ENCODE results near the gene PARD3B.
A peak's percentile ranks its signal among the peaks of the same experiment; 100 is the strongest.

PARD3B gene

DNA sequence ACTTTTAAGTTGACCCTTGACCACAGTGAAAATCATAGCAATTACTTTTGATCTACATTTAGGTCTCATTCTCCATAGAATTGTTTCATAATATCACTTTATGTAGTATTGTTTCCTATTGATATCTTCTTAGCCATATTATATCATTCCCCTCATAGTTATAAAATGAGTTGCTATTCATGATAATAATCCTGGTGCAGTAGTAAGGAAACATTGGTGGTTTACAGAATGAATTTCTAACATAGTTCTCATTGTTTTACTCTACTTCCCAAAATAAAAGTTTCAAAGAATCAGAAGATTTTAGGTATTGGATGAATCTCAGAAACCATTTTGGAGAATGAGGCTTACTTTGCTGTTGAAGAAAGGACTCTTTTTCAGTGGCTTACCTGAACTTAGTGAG lies 246.0 kb downstream of the PARD3B start:
- H3K4me3 ChIP-seq (ENCODE audit: insufficient read length, low read depth) = no peak overlapping the region
- no peak overlapping the region for H3K9ac ChIP-seq (ENCODE audit: insufficient read length, low read depth)
- H3K9me3 ChIP-seq (ENCODE audit: insufficient read depth, low read length) = no peaks in the 10 kb centered on the region
- H3K27me3 ChIP-seq (ENCODE audit: insufficient read depth, insufficient read length) = no peaks in the 10 kb centered on the region
- DNase-seq (ENCODE audit: low read depth, low spot score) = no peak
- H3K4me1 ChIP-seq (ENCODE audit: insufficient read depth, insufficient read length) = no peaks in the 10 kb centered on the region
- H3K36me3 ChIP-seq (ENCODE audit: insufficient read depth, insufficient read length, low read length) = no peaks in the 10 kb centered on the region
- TF ChIP-seq YY1 (IDR thresholded peaks at IDR 0.05; ENCODE audit: insufficient read depth, insufficient read length) (no peak), SUZ12 (IDR thresholded peaks at IDR 0.05; ENCODE audit: extremely low read depth, insufficient read depth, insufficient read length) (no peak), ZNF274 (IDR thresholded peaks at IDR 0.05; ENCODE audit: low read depth, low read length) (no peak)

DNA sequence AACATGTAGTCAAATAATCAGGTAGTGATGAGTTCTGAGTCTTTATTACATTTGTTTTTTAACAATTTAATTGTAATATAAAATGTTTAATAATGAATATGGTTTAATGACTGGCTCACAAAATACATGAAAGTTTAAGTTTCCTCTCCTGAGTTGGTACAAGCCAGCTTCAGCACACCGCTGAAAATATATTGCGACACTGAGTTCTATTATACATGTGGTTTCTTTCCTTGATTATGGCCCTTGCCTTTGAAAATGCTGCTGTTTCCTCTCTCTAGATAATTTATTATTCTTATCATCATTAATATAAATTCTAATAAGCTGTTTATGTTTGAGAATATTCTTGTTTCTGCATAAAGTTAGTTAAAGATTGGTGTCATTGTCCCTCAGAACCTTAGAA lies 249.3 kb downstream of the PARD3B start:
- TF ChIP-seq ZNF274 (IDR thresholded peaks at IDR 0.05; ENCODE audit: low read depth, low read length) (no peak), YY1 (IDR thresholded peaks at IDR 0.05; ENCODE audit: insufficient read depth, insufficient read length) (no peak), SUZ12 (IDR thresholded peaks at IDR 0.05; ENCODE audit: extremely low read depth, insufficient read depth, insufficient read length) (no peak)
- Histone ChIP-seq H3K9me3 (ENCODE audit: insufficient read depth, low read length) (no peaks in the 10 kb centered on the region), H3K4me1 (ENCODE audit: insufficient read depth, insufficient read length) (no peaks in the 10 kb centered on the region), H3K4me3 (ENCODE audit: insufficient read length, low read depth) (no peak overlapping the region), H3K9ac (ENCODE audit: insufficient read length, low read depth) (no peak overlapping the region), H3K36me3 (ENCODE audit: insufficient read depth, insufficient read length, low read length) (no peaks in the 10 kb centered on the region), H3K27me3 (ENCODE audit: insufficient read depth, insufficient read length) (no peaks in the 10 kb centered on the region)
- DNase-seq (ENCODE audit: low read depth, low spot score) = no peak

DNA sequence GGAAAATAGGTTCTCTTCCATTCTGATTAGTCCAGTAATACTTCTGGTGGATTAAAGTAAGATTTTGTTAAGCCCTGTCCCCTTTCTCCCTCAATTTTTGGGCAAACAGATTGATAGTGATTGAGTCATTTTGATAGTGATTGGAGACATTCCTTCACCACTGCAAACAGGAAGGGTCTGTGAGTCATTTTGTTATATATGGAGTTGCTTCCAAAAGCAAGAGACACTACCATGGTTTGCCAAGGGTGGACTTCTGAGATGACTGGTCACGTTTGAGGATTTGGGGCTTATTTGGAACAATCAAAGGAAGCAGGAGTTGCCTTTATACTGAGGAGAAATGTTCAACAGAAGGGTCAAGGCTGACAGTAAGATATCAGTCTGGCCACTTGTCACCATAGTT lies 249.9 kb downstream of the PARD3B start:
- no peaks in the 10 kb centered on the region for H3K36me3 ChIP-seq (ENCODE audit: insufficient read depth, insufficient read length, low read length)
- DNase-seq (ENCODE audit: low read depth, low spot score) = no peak
- H3K9me3 ChIP-seq (ENCODE audit: insufficient read depth, low read length) = no peaks in the 10 kb centered on the region
- no peaks in the 10 kb centered on the region for H3K4me1 ChIP-seq (ENCODE audit: insufficient read depth, insufficient read length)
- TF ChIP-seq ZNF274 (IDR thresholded peaks at IDR 0.05; ENCODE audit: low read depth, low read length) (no peak), SUZ12 (IDR thresholded peaks at IDR 0.05; ENCODE audit: extremely low read depth, insufficient read depth, insufficient read length) (no peak), YY1 (IDR thresholded peaks at IDR 0.05; ENCODE audit: insufficient read depth, insufficient read length) (no peak)
- H3K4me3 ChIP-seq (ENCODE audit: insufficient read length, low read depth) = no peak overlapping the region
- no peaks in the 10 kb centered on the region for H3K27me3 ChIP-seq (ENCODE audit: insufficient read depth, insufficient read length)
- H3K9ac ChIP-seq (ENCODE audit: insufficient read length, low read depth) = no peak overlapping the region

DNA sequence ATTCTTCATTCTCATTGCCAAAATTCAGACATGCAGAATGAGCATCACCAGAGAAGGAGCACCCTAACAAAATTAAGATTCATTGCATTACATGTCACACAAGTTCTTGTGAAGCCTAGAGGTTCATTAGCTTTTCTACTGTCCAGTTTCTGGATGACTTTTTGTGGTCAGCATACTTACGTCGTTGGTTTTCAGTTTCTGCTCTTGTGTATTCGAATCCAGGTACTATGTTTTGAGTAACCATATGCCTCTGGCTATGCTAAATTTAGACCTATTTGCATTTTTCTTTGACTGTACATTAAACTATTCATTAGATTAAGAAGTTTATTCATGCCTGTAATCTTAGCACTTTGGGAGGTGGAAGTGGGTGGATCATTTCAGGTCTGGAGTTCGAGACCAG lies 251.3 kb downstream of the PARD3B start:
- Histone ChIP-seq H3K9ac (ENCODE audit: insufficient read length, low read depth) (no peak overlapping the region), H3K9me3 (ENCODE audit: insufficient read depth, low read length) (no peaks in the 10 kb centered on the region)
- TF ChIP-seq ZNF274 (IDR thresholded peaks at IDR 0.05; ENCODE audit: low read depth, low read length) (no peak), YY1 (IDR thresholded peaks at IDR 0.05; ENCODE audit: insufficient read depth, insufficient read length) (no peak), SUZ12 (IDR thresholded peaks at IDR 0.05; ENCODE audit: extremely low read depth, insufficient read depth, insufficient read length) (no peak)

DNA sequence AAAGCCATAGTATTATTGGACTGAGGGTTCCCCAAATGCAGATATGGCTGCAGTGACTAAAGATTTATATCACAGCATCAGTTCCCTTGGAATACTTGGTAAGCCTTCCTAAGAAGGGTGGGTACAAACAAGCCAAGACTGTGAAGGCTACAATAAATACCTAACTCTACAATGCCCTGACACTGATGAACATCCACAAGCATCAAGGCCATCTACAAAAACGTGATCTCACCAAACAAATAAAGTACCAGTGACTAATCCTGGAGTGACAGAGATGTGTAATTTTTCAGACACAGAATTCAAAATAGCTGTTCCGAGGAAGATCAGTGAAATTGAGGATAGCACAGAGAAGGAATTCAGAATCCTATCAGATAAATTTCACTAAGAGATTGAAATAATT lies 254.5 kb downstream of the PARD3B start:
- Histone ChIP-seq H3K4me3 (ENCODE audit: insufficient read length, low read depth) (no peak overlapping the region), H3K9me3 (ENCODE audit: insufficient read depth, low read length) (no peaks in the 10 kb centered on the region), H3K9ac (ENCODE audit: insufficient read length, low read depth) (no peak overlapping the region), H3K36me3 (ENCODE audit: insufficient read depth, insufficient read length, low read length) (no peaks in the 10 kb centered on the region), H3K27me3 (ENCODE audit: insufficient read depth, insufficient read length) (no peaks in the 10 kb centered on the region), H3K4me1 (ENCODE audit: insufficient read depth, insufficient read length) (no peaks in the 10 kb centered on the region)
- no peak for DNase-seq (ENCODE audit: low read depth, low spot score)
- TF ChIP-seq SUZ12 (IDR thresholded peaks at IDR 0.05; ENCODE audit: extremely low read depth, insufficient read depth, insufficient read length) (no peak), ZNF274 (IDR thresholded peaks at IDR 0.05; ENCODE audit: low read depth, low read length) (no peak), YY1 (IDR thresholded peaks at IDR 0.05; ENCODE audit: insufficient read depth, insufficient read length) (no peak)

More for the DNA sequence above, 251.3 kb downstream of the PARD3B start:
- Histone ChIP-seq H3K4me3 (ENCODE audit: insufficient read length, low read depth) (no peak overlapping the region), H3K27me3 (ENCODE audit: insufficient read depth, insufficient read length) (no peaks in the 10 kb centered on the region), H3K36me3 (ENCODE audit: insufficient read depth, insufficient read length, low read length) (no peaks in the 10 kb centered on the region), H3K4me1 (ENCODE audit: insufficient read depth, insufficient read length) (no peaks in the 10 kb centered on the region)
- no peak for DNase-seq (ENCODE audit: low read depth, low spot score)

DNA sequence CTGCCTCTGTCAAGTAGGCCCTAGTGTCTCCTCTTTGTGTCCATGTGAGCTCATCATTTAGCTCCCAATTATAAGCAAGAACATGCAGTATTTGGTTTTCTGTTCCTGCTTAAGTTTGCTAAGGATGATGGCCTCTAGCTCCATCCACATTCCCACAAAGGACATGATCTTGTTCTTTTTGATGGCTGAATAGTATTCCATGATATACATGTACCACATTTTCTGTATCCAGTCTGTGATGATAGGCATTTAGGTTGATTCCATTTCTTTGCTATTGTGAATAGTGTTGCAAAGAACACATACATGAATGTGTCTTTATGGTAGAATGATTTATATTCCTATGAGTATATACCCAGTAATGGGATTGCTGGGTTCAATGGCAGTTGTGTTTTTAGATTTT lies 263.2 kb downstream of the PARD3B start:
- Histone ChIP-seq H3K9ac (ENCODE audit: insufficient read length, low read depth) (no peak overlapping the region), H3K36me3 (ENCODE audit: insufficient read depth, insufficient read length, low read length) (no peaks in the 10 kb centered on the region), H3K4me1 (ENCODE audit: insufficient read depth, insufficient read length) (no peaks in the 10 kb centered on the region), H3K4me3 (ENCODE audit: insufficient read length, low read depth) (no peak overlapping the region), H3K27me3 (ENCODE audit: insufficient read depth, insufficient read length) (no peaks in the 10 kb centered on the region), H3K9me3 (ENCODE audit: insufficient read depth, low read length) (0 out of 2 replicates have a peak, but pooled peaks cover 7% of the 10 kb centered on the region)
- TF ChIP-seq YY1 (IDR thresholded peaks at IDR 0.05; ENCODE audit: insufficient read depth, insufficient read length) (no peak), ZNF274 (IDR thresholded peaks at IDR 0.05; ENCODE audit: low read depth, low read length) (no peak), SUZ12 (IDR thresholded peaks at IDR 0.05; ENCODE audit: extremely low read depth, insufficient read depth, insufficient read length) (no peak)
- DNase-seq (ENCODE audit: low read depth, low spot score) = no peak

DNA sequence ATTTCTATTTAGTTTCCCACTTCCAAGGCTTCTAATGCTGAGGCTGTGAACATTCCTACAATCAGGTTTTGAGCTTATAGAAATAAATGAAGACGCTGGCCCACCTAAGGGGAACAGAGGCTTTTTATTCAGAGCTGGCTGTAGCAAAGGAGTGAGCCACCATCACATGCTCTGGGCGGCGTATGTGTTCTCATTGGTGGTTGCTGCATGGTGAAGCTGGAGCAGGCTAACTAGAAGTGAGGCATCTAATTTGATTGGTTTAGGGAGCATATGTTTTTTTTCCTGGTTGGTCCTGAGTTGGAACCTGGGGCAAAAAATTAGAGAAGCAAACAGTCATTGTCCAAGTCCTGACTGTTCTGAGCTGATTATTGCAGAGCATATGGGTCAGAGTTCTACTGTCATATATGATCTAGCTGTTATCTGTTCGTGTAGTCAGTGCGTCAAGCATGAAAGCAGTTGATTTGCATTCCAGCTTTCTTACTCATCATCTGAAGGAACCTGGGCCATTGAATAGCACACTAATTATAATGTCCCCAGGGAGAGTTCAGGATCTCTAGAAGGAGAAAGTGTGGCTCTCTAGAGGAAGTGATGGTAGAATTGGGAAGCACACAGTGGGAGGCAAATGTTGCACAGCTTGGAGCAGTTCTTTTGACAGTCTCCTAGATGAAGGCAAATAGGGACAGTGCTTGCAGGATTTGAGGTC lies 279.6 kb downstream of the PARD3B start:
- Histone ChIP-seq H3K9ac (ENCODE audit: insufficient read length, low read depth) (no peak overlapping the region), H3K27me3 (ENCODE audit: insufficient read depth, insufficient read length) (no peaks in the 10 kb centered on the region), H3K36me3 (ENCODE audit: insufficient read depth, insufficient read length, low read length) (no peaks in the 10 kb centered on the region), H3K9me3 (ENCODE audit: insufficient read depth, low read length) (peaks cover 4% of the 10 kb centered on the region; the same call in 1 of the 2 replicates), H3K4me3 (ENCODE audit: insufficient read length, low read depth) (no peak overlapping the region), H3K4me1 (ENCODE audit: insufficient read depth, insufficient read length) (peaks cover 2% of the 10 kb centered on the region)
- no peak for TF ChIP-seq YY1 (IDR thresholded peaks at IDR 0.05; ENCODE audit: insufficient read depth, insufficient read length)
- DNase-seq (ENCODE audit: low read depth, low spot score) = peak; percentile 13

Data from NT2/D1 (cell line).